ENCODE results near the gene HLCS.

Gene HLCS

GRCh38 chr21:36980280-36981048 is 14.0 kb upstream of the HLCS start:
- no peak for FAIRE-seq

DNA sequence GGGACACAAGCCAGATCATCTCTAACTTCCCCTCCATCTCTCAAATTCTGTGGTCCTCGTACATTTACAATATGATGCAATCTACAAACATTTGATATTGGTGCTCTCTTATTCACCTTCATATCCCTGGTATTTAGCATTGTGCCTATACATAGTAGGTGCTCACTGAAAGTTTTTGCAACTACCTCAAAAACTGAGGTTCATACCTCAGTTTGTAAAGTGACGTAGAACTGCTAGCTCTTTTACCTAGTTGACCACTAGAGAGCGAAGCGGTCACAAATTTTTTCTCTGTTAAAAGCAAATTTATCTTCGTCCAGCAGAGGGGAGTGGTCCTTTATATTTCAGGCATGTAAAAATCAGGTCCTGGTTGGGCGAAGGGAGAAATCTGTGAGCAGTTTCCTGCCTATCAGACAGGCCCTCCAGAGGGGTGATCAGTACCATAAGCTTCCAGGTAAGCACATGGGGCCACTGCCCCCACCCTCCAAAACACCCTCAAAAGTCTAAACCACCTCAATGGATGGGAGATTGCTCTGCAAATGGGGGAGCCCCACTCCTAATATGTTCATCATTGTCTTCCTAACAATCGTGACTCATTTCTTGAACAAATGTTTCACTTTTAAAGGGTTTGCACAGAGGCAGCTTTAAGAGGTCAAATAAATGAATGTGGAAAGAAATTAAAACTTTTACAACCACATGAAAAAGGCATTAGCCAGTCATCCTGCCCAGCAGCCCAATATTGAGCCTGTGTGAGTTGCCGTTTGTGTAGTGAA is 10.6 kb upstream of the HLCS start:
- DNase-seq (ENCODE audit: insufficient read length, low spot score) (no peak), FAIRE-seq (no peak)
- TF ChIP-seq CTCF (IDR thresholded peaks at IDR 0.05; ENCODE audit: insufficient read depth, missing control alignments) = peak; percentile 84

More at GRCh38 chr21:36980280-36981048, 14.0 kb upstream of the HLCS start:
- no peak for TF ChIP-seq CTCF (IDR thresholded peaks at IDR 0.05; ENCODE audit: insufficient read depth, missing control alignments)
- no peak for DNase-seq (ENCODE audit: insufficient read length, low spot score)

DNA sequence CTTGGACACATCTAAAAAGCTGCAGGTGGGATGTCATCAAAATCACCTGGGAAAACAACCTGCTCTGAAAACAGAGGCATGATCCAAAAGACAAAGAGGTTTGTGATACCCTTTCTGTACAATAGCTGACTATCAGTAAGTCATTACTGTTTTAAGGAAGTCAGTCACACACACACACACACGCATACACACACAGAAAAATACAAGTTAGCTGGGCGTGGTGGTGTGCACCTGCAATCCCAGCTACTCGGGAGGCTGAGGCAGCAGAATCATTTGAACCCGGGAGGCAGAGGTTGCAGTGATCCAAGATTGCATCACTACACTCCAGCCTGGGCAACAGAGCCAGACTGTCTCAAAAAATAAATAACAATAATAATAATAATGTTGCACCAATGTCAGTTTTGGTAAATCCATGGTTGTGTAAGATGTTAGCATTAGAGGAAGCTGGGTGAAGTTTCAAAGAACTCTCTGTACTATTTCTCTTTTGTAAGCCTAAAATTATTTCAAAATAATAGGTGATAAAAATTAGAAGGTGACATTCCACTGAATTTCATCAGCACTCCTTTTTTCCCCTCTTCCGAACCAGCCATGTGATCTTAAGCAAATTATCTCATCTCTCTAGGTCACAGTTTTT is 9.9 kb upstream of the HLCS start:
- FAIRE-seq (no peak), DNase-seq (ENCODE audit: insufficient read length, low spot score) (no peak)
- TF ChIP-seq CTCF (IDR thresholded peaks at IDR 0.05; ENCODE audit: insufficient read depth, missing control alignments) = no peak

- FAIRE-seq = no peak
- TF ChIP-seq CTCF (IDR thresholded peaks at IDR 0.05; ENCODE audit: insufficient read depth, missing control alignments) = no peak
- DNase-seq (ENCODE audit: insufficient read length, low spot score) = no peak
These were observed 8.4 kb upstream of the HLCS start for GRCh38 chr21:36974851-36975192.

DNA sequence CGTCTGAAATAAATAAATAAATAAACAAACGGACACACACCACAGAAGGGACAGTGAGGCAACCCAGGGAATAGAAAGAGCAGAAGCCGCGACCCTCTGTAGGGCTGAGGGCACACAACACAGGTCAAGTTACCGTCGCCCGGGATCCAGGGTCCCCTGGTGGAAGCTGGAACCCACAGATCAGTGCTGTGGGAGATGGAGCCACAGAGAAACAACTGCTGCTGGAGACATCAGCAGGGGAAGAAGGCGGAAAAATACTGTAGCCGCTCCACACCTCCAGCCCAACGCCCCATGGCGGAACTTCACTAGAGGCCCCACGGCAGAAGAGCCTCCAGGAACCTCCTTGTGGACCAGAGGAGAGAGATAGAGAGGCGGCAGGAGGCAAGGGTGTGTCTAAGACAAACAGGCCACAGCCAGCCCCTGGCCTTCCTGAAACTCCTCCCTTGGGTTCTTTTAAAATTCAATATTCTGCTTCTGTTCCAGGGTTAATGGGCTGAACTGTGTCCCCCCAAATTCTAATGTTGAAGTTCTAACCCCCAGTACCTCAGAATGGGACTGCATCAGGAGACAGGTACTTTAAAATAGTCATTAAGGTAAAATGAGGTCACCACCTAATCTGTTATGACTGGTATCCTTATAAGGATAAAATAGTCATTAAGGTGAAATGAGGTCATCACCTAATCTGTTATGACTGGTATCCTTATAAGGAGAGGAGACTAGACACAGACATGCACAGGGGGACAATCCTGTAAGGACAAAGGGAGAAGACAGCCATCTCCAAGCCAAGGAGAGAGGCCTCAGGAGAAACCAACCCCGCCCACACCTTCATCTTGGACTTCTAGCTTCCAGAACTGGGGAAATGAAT is 7.7 kb upstream of the HLCS start:
- FAIRE-seq (no peak), DNase-seq (ENCODE audit: insufficient read length, low spot score) (no peak)
- TF ChIP-seq CTCF (IDR thresholded peaks at IDR 0.05; ENCODE audit: insufficient read depth, missing control alignments) = no peak

DNA sequence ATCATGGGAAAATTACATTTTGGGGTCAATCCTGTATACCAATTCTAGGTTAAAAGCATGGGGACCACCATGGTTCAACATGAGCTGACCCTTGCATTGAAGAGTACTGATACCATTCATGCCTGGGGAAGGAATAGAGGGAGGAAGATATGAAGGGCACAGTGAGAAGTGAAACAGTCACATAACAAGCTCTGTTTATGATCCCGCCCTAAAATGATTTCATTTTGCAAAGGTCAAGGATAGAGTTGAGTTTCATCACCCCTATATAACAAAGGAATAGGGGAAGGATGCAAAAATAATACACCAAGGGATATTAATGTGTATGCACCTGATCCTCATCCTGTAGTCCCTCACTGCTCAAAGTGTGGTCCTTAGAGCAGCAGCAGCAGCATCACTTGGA is 2.5 kb upstream of the HLCS start:
- DNase-seq (ENCODE audit: insufficient read length, low spot score) (no peak), FAIRE-seq (no peak)
- no peak for TF ChIP-seq CTCF (IDR thresholded peaks at IDR 0.05; ENCODE audit: insufficient read depth, missing control alignments)
